ENCODE data around the gene PPP2R5C. TPM values are rescaled to one million over a fixed set of nuclear protein-coding genes. Genes with fewer than 3 reads are reported as not detected.

Gene PPP2R5C
- total RNA-seq, 1 donor from 2014 or later, result 125 TPM

DNA sequence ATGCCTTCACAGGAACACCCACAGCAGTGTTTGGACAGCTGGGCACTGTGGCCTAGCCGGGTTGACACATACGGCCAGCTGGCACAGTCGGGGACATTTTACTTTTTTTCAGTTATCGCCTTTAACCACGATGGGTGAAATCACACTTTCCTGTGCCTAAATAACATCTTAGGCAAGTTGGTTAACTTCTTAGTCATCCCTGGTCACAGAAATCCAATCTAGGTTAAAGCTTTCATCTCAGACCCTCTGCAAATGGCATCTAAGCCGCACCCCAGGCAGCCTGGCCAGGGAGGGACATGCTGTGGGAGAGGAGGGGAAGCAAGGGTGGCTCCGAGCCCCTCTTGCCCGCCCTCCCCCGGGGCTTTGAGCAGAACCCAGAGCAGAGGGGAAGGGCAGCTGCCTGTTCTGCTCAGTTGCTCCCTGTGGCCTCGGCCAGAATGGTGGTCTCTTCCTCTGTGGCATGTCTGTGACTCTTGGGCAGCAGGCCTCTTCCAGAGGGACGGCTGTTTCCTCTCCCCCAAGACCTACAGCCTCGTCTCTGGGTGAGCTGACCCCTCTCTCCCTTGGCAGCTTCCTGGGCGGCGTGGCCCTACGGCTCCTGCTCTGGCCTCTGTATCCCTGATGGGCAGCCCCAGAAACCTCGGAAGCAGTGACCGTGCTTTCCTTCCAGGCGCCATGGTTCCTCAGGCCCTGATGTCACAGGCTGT lies 117.5 kb downstream of the PPP2R5C start:
- H3K27ac Mint-ChIP-seq, result no peak overlapping the region
- H3K4me3 Mint-ChIP-seq, result no peak overlapping the region
- H3K27me3 Mint-ChIP-seq (ENCODE audit: low read depth), result no peaks in the 10 kb centered on the region

GRCh38 chr14:101879529-101880336 lies 118.2 kb downstream of the PPP2R5C start:
- Mint-ChIP-seq H3K4me1 (peaks cover 22% of the 10 kb centered on the region), H3K27ac (no peak overlapping the region), H3K9me3 (no peaks in the 10 kb centered on the region), H3K36me3 (peaks cover 20% of the 10 kb centered on the region), H3K4me3 (no peak overlapping the region), H3K27me3 (ENCODE audit: low read depth) (no peaks in the 10 kb centered on the region)
- DNase-seq (ENCODE audit: low spot score in 2 of 2, unreplicated experiment in 2 of 2), result no peak
- TF ChIP-seq, protein P1, sequence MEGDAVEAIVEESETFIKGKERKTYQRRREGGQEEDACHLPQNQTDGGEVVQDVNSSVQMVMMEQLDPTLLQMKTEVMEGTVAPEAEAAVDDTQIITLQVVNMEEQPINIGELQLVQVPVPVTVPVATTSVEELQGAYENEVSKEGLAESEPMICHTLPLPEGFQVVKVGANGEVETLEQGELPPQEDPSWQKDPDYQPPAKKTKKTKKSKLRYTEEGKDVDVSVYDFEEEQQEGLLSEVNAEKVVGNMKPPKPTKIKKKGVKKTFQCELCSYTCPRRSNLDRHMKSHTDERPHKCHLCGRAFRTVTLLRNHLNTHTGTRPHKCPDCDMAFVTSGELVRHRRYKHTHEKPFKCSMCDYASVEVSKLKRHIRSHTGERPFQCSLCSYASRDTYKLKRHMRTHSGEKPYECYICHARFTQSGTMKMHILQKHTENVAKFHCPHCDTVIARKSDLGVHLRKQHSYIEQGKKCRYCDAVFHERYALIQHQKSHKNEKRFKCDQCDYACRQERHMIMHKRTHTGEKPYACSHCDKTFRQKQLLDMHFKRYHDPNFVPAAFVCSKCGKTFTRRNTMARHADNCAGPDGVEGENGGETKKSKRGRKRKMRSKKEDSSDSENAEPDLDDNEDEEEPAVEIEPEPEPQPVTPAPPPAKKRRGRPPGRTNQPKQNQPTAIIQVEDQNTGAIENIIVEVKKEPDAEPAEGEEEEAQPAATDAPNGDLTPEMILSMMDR (IDR thresholded peaks at IDR 0.05; ENCODE audit: unreplicated experiment), result no peak

More for the DNA sequence above, 117.5 kb downstream of the PPP2R5C start:
- Mint-ChIP-seq H3K9me3 (no peaks in the 10 kb centered on the region), H3K36me3 (peaks cover 13% of the 10 kb centered on the region), H3K4me1 (peaks cover 25% of the 10 kb centered on the region)
- DNase-seq (ENCODE audit: low spot score in 2 of 2, unreplicated experiment in 2 of 2), result no peak
- TF ChIP-seq, protein P1 (IDR thresholded peaks at IDR 0.05; ENCODE audit: unreplicated experiment), result no peak

- TF ChIP-seq, protein P1 (IDR thresholded peaks at IDR 0.05; ENCODE audit: unreplicated experiment), result no peak
- Mint-ChIP-seq H3K27me3 (ENCODE audit: low read depth) (no peaks in the 10 kb centered on the region), H3K4me3 (no peak overlapping the region), H3K27ac (no peak overlapping the region), H3K9me3 (no peaks in the 10 kb centered on the region), H3K4me1 (peaks cover 10% of the 10 kb centered on the region), H3K36me3 (peaks cover 31% of the 10 kb centered on the region)
- no peak for DNase-seq (ENCODE audit: low spot score in 2 of 2, unreplicated experiment in 2 of 2)
Observed at GRCh38 chr14:101881426-101881825, 119.9 kb downstream of the PPP2R5C start.

GRCh38 chr14:101882141-101882935 lies 120.8 kb downstream of the PPP2R5C start:
- TF ChIP-seq, protein P1 (IDR thresholded peaks at IDR 0.05; ENCODE audit: unreplicated experiment), result no peak
- H3K9me3 Mint-ChIP-seq, result no peaks in the 10 kb centered on the region
- no peak overlapping the region for H3K4me3 Mint-ChIP-seq
- no peak for DNase-seq (ENCODE audit: low spot score in 2 of 2, unreplicated experiment in 2 of 2)
- peaks cover 36% of the 10 kb centered on the region for H3K36me3 Mint-ChIP-seq
- H3K27ac Mint-ChIP-seq, result no peak overlapping the region
- no peaks in the 10 kb centered on the region for H3K27me3 Mint-ChIP-seq (ENCODE audit: low read depth)
- H3K4me1 Mint-ChIP-seq, result peaks cover 7% of the 10 kb centered on the region

GRCh38 chr14:101884089-101884933 lies 122.8 kb downstream of the PPP2R5C start:
- TF ChIP-seq, protein P1 (IDR thresholded peaks at IDR 0.05; ENCODE audit: unreplicated experiment), result no peak
- H3K36me3 Mint-ChIP-seq, result peaks cover 42% of the 10 kb centered on the region
- no peak for DNase-seq (ENCODE audit: low spot score in 2 of 2, unreplicated experiment in 2 of 2)
- no peaks in the 10 kb centered on the region for H3K9me3 Mint-ChIP-seq
- H3K4me3 Mint-ChIP-seq, result no peak overlapping the region
- H3K4me1 Mint-ChIP-seq, result no peaks in the 10 kb centered on the region
- H3K27ac Mint-ChIP-seq, result no peak overlapping the region
- H3K27me3 Mint-ChIP-seq (ENCODE audit: low read depth), result no peaks in the 10 kb centered on the region
